ES-I3 (cell line): ENCODE data around the gene SNED1.

Experiments
- H3K36me3 ChIP-seq: 2 replicates; pipeline ENCODE4 v1.6.1; 2013; ENCODE audit warnings: mild to moderate bottlenecking, low read length, control low read depth, moderate library complexity; ENCODE audit not compliant: insufficient read depth
- H3K4me1 ChIP-seq: 2 replicates; pipeline ENCODE4 v1.6.1; 2013; ENCODE audit warnings: mild to moderate bottlenecking, control low read depth, low read length; ENCODE audit not compliant: insufficient read depth
- H3K9ac ChIP-seq: 2 replicates; pipeline ENCODE4 v1.6.1; 2013; ENCODE audit warnings: low read depth, mild to moderate bottlenecking, low read length, moderate library complexity
- H3K9me3 ChIP-seq: 2 replicates; pipeline ENCODE4 v1.6.1; 2013; ENCODE audit warnings: mild to moderate bottlenecking, low read length, moderate library complexity; ENCODE audit not compliant: control insufficient read depth, insufficient read depth

Gene SNED1

DNA sequence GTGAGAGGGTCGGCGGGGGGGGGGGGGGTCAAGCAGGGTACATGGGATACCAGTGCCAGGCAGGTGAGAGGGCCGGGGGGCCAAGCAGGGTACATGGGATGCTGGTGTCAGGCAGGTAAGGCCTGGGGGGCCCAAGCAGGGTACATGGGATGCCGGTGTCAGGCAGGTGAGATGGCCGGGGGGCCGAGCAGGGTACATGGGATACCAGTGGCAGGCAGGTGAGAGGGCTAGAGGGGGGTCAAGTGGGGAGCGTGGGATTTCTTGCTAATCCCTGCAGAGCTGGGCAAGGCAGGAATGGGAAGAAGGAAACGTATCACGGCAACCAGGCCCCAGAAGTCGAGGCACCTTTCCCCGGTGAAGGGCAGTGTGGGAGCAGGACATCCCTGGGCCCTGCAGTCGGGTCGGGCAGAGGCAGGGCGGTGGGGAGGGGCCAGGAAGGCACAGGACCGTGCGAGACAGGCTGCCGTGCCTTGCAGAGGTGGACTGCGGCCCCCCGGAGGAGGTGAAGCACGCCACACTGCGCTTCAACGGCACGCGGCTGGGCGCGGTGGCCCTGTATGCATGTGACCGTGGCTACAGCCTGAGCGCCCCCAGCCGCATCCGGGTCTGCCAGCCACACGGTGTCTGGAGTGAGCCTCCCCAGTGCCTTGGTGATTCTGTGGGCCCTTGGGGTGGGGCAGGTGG lies 54.4 kb downstream of the SNED1 start:
- Histone ChIP-seq H3K4me1 (no peaks in the 10 kb centered on the region), H3K9ac (no peak overlapping the region), H3K36me3 (no peaks in the 10 kb centered on the region), H3K9me3 (no peaks in the 10 kb centered on the region)

DNA sequence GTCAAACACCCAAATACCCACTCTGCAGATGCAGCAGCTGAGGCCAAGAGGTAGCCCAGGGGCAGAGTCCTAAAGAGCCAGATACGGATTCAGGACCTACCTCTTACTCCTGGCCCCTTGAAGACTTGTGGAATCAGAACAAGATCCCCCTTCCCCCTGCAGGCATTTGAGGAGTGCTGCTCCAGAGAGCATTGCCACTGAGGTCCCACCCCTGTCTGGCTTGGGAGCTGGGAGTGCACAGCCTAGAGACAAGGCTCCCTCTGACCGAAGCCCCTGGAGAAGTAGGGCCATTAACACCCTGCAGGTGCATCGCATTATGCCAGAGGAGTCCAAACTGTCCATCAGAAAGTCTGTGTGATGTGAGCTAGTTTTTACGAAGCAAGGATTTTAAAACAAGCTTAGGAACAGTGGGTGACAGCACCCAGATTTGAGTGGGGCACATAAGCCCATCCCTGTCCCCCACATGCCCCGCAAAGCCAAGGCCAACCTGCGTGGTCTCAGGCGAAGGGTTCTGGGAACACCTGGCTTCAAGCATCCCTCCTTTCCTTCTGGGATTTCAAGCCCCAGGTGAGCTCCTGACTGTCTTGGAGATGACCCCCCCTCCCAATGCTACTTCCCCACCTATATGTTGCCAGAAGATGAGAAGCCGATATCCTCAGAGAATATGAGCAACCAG lies 55.3 kb downstream of the SNED1 start:
- Histone ChIP-seq H3K9ac (no peak overlapping the region), H3K9me3 (no peaks in the 10 kb centered on the region), H3K4me1 (no peaks in the 10 kb centered on the region), H3K36me3 (no peaks in the 10 kb centered on the region)

DNA sequence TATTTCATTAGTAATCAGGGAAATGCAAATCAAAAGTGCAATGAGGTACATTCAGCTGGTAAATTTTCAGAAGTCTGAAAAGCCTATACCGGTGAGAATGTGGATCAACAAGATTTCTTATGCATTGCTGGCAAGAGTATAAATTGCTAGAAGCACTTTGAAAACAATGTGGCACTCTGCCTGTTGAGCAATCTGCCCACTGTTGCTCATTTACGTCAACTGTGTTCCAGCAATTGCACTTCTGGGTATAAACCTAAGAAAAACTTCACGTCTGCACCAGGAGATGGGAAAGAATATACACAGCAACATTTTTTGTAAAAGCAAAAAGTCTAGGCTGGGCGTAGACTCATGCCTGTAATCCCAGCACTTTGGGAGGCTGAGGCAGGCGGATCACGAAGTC lies 62.9 kb downstream of the SNED1 start:
- Histone ChIP-seq H3K36me3 (no peaks in the 10 kb centered on the region), H3K4me1 (no peaks in the 10 kb centered on the region; the same call in 1 of the 2 replicates), H3K9ac (no peak overlapping the region), H3K9me3 (no peaks in the 10 kb centered on the region)

DNA sequence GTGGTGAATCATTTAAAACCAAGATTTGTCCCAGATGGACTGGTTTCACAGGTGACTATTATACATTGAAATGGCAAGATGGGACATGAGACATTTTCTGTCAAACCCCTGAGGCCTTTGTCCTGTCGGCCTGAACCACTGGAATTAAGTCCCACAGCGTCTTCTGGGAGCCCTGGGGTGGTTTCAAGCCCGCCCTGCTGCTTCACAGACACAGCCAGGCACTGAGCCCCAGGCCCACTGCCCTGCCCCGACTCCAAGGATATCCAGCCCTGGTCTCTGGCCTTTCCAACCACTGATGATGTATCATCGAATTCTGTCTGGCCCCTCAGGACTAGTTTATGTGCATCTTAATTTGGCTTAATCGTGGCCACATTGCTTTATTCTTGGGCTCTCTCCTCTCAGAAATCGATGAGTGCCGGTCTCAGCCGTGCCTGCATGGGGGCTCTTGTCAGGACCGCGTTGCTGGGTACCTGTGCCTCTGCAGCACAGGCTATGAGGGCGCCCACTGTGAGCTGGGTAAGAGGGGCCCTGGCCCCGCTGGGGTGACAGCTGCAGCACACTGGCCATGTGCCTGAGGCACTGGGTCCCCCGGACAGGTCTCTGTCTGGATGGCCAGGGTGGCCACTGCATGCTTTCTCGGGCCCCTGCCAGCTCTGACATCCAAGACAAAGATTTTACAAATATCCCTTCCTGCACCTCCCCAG lies 64.1 kb downstream of the SNED1 start:
- Histone ChIP-seq H3K36me3 (no peaks in the 10 kb centered on the region), H3K9ac (no peak overlapping the region), H3K4me1 (no peaks in the 10 kb centered on the region; the same call in 1 of the 2 replicates), H3K9me3 (no peaks in the 10 kb centered on the region)

DNA sequence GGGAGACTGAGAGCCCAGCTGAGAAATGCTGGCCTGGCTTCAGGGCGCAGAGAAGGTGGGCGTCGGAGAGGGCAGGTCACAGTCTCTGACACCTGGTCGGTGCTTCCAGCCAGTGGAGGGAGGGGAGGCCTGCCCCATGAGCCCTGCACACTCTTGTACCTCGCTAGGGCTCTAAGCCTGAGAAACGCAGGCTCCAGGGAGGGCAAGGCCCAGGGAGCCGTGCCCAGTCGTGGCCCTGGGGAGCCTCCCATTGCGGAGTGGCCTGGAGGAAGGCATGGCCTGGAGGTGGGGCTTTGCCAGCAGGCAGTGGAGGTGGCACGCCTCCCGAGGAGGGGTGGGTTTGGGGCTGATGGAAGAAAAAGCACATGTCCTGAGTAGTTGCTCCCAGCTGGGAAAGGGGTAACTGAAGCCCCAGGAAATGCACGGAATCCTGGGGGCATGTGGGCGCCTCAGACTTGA lies 64.7 kb downstream of the SNED1 start:
- H3K4me1 ChIP-seq: no peaks in the 10 kb centered on the region; the same call in 1 of the 2 replicates

DNA sequence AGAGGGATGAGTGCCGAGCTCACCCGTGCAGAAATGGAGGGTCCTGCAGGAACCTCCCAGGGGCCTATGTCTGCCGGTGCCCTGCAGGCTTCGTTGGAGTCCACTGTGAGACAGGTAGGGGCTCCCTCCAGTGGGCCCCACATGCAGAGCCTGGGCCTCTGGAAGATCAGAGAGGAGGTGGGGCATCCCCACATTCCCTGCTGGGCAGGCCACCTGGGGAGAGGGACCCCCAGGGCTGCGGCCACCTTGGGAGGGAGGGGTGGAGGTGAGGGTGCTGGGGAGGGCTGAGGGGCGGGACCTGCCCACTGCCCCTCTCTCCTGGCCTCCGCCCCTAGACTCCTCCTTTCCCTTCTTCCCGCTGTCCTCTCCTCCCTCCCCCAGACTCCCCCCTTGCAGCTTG lies 65.2 kb downstream of the SNED1 start:
- Histone ChIP-seq H3K4me1 (no peaks in the 10 kb centered on the region; the same call in 1 of the 2 replicates), H3K36me3 (no peaks in the 10 kb centered on the region), H3K9ac (no peak overlapping the region; the same call in 1 of the 2 replicates), H3K9me3 (no peaks in the 10 kb centered on the region)

More for the DNA sequence above, 64.7 kb downstream of the SNED1 start:
- H3K36me3 ChIP-seq: no peaks in the 10 kb centered on the region
- H3K9me3 ChIP-seq: no peaks in the 10 kb centered on the region
- no peak overlapping the region for H3K9ac ChIP-seq

DNA sequence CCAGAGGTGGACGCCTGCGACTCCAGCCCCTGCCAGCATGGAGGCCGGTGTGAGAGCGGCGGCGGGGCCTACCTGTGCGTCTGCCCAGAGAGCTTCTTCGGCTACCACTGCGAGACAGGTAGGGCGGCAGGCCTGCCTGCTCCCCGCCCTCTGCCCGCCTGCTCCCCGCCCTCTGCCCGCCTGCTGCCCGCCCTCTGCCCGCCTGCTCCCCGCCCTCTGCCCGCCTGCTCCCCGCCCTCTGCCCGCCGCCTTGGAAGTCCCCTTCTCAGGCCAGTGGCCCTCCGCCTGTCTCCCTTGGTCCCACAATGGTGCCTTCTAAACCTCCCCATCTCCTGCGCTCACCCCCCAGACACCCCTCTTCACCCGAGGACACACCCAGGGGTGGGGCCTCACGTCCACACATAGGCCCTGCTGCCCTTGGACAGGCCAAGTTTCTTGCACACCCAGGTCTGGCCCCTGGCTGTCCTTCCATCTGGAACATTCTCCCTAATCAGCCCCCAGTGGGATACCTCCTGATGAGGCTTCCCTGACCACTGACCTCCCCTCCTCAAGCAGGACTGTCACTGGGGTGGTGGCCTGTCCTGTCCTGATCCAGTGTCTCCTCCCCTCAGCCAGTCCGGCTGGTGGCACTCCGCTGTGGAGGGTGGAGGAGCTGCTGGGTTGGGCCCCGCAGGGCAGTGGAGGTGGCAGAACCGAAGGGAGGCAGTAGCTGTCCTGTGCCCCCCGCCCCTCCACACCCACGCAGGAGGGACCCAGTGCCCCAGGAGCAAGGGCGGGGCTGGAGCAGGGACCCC lies 65.8 kb downstream of the SNED1 start:
- Histone ChIP-seq H3K9me3 (no peaks in the 10 kb centered on the region), H3K4me1 (no peaks in the 10 kb centered on the region; the same call in 1 of the 2 replicates), H3K36me3 (no peaks in the 10 kb centered on the region), H3K9ac (no peak overlapping the region; the same call in 1 of the 2 replicates)

DNA sequence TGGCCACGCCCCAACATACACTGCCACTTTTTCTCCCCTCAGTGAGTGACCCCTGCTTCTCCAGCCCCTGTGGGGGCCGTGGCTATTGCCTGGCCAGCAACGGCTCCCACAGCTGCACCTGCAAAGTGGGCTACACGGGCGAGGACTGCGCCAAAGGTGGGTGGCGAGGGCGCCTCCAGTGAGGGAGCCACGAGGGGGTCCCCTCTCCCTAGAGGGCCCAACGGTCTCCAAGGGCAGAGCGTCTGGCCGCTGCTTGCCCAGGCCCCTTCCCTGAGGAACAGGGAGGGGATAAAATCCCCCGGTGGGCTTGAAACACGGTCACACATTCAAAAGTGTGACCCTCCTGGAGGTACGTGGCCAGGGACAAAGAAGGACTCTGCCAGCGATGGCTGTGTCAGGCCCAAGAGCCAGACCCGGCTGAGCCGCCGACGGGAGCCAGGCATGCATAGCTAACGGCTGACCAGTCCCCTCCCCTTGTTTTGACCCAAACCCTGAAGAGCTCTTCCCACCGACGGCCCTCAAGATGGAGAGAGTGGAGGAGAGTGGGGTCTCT lies 66.5 kb downstream of the SNED1 start:
- no peak overlapping the region for H3K9ac ChIP-seq
- H3K9me3 ChIP-seq: no peaks in the 10 kb centered on the region
- no peaks in the 10 kb centered on the region for H3K36me3 ChIP-seq
- no peaks in the 10 kb centered on the region; the same call in 1 of the 2 replicates for H3K4me1 ChIP-seq

DNA sequence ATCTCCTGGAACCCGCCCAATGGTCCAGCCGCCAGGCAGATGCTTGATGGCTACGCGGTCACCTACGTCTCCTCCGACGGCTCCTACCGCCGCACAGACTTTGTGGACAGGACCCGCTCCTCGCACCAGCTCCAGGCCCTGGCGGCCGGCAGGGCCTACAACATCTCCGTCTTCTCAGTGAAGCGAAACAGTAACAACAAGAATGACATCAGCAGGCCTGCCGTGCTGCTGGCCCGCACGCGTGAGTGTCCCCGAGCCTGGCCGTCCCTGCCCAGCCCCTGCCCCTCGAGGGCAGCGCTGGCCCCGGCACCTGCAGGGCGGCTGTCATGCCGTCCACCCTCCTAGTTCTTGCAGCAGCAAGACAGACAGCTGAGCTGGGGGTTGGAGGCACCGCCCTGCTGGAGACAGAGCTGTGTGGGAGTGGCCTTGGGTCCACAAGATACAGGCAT lies 67.0 kb downstream of the SNED1 start:
- Histone ChIP-seq H3K4me1 (no peaks in the 10 kb centered on the region; the same call in 1 of the 2 replicates), H3K9me3 (no peaks in the 10 kb centered on the region), H3K9ac (no peak overlapping the region), H3K36me3 (no peaks in the 10 kb centered on the region)

DNA sequence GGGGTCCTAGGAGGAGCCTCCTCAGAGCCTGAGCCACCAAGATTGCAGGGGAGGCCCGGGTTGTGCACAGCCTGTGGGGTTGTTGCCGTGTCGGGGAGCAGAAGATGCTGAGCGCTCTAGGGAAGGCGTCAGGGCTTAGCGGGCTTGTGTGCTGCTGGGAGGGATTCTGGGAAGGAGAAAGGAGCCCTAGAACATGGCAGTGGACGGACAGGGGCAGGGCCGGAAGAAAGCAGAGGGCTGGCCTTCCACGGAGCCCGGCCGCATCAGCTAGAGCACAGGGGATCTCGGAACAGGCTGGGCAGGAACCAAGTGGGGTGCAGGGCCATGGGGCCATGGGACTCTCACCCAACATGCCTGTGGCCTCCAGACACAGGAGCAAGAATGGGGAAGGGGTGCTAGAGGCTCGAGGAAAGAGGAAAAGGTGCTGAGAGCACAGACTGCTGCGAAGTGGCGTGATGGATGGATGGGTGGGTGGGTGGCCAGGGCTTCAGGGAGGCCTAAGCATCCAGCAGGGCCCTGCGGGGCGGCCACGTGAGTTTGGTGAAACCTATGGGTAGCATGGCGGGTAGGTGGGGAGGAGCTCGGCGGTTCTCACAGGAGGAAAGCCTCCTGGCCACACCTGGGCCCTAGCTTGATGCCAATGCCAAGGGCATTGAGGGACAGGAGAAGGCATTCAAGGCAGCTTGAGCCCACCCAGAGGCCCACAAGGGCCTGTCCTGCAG lies 67.9 kb downstream of the SNED1 start:
- Histone ChIP-seq H3K36me3 (no peaks in the 10 kb centered on the region), H3K9ac (no peak overlapping the region), H3K4me1 (no peaks in the 10 kb centered on the region; the same call in 1 of the 2 replicates), H3K9me3 (no peaks in the 10 kb centered on the region)

DNA sequence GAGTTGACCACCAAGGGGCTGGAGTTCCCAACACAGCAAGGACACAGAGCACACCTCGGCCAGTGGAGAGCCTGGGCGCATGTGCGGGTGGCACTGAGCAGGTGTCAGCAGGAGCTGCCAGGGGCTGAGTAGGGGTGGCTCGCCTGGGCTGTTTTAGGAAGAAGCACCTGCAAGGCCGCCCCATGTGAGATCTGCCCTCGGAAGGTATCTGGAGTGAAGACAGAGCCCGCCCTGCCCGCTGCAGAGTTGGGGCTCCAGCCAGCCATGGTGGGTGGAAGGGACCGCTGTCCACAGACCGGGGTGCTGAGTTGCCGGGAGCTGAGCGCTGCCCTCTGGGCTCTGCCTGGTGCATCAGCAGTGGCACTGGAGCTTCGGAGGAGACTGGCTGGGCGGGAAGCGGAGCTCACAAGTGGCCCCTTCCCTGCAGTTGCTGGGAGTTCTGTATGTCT lies 68.5 kb downstream of the SNED1 start:
- Histone ChIP-seq H3K9ac (no peak overlapping the region), H3K9me3 (no peaks in the 10 kb centered on the region), H3K36me3 (no peaks in the 10 kb centered on the region), H3K4me1 (no peaks in the 10 kb centered on the region; the same call in 1 of the 2 replicates)

DNA sequence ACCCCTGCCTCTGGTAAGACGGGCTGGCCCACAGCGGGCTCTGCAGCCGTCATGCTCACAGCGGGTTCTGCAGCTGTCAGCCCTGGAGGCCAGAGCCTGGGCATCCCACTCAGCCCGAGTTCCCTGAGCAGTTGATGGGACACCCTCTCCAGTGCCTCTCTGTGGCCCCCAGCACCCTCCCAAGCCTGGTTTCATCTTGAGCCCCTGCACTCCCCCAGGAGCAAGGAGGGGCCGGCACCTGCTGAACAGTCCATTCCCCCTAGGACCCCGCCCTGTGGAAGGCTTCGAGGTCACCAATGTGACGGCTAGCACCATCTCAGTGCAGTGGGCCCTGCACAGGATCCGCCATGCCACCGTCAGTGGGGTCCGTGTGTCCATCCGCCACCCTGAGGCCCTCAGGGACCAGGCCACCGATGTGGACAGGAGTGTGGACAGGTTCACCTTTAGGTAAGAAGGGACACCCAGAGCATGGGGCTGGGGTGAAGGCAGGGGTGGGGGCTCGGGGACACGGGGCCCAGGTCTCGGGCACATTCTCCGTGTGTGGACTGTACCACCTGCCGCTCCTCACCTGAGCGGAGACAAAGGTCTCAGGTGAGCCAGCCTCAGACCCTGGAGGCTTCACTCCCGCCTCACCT lies 69.2 kb downstream of the SNED1 start:
- Histone ChIP-seq H3K9ac (no peak overlapping the region), H3K4me1 (no peaks in the 10 kb centered on the region; the same call in 1 of the 2 replicates), H3K9me3 (no peaks in the 10 kb centered on the region), H3K36me3 (no peaks in the 10 kb centered on the region)
